Panc1 (cell line): Measurements from ENCODE around the gene MPZL1.

Source experiments
- POLR2AphosphoS5 ChIP-seq: IDR thresholded peaks from 2 replicates; pipeline ENCODE4 v1.6.1; 2012; ENCODE audit warnings: mild to moderate bottlenecking, low read depth, low read length, moderate library complexity
- SIN3A ChIP-seq: IDR thresholded peaks from 2 replicates; pipeline ENCODE4 v1.6.1; 2012; ENCODE audit warnings: low read depth, mild to moderate bottlenecking, low read length, moderate library complexity, borderline replicate concordance; ENCODE audit not compliant: insufficient read depth
- TCF7L2 ChIP-seq: IDR thresholded peaks from 2 replicates; pipeline ENCODE4 v1.6.1; 2011; ENCODE audit warnings: mild to moderate bottlenecking, low read depth, low read length, inconsistent platforms
- TF ChIP-seq, protein P1 (sequence below): fragments of 450-650 bp; IDR thresholded peaks from 2 replicates; pipeline ENCODE4 v1.5.1; 2017; ENCODE audit warnings: mild to moderate bottlenecking
- TF ChIP-seq, protein P2 (sequence below), 2 experiments: IDR thresholded peaks; 2 replicates each; pipeline ENCODE4 v1.6.1; 2011 to 2012; ENCODE audit warnings: low read depth in 2 of 2, control low read depth in 1 of 2, low read length in 1 of 2, mild to moderate bottlenecking in 1 of 2, moderate library complexity in 1 of 2; ENCODE audit not compliant: insufficient read depth in 1 of 2

GRCh38 chr1:167836197-167836596, 114.4 kb downstream of the MPZL1 start:
- TF ChIP-seq, protein P1, sequence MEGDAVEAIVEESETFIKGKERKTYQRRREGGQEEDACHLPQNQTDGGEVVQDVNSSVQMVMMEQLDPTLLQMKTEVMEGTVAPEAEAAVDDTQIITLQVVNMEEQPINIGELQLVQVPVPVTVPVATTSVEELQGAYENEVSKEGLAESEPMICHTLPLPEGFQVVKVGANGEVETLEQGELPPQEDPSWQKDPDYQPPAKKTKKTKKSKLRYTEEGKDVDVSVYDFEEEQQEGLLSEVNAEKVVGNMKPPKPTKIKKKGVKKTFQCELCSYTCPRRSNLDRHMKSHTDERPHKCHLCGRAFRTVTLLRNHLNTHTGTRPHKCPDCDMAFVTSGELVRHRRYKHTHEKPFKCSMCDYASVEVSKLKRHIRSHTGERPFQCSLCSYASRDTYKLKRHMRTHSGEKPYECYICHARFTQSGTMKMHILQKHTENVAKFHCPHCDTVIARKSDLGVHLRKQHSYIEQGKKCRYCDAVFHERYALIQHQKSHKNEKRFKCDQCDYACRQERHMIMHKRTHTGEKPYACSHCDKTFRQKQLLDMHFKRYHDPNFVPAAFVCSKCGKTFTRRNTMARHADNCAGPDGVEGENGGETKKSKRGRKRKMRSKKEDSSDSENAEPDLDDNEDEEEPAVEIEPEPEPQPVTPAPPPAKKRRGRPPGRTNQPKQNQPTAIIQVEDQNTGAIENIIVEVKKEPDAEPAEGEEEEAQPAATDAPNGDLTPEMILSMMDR: no peak
- TF ChIP-seq, protein P2, sequence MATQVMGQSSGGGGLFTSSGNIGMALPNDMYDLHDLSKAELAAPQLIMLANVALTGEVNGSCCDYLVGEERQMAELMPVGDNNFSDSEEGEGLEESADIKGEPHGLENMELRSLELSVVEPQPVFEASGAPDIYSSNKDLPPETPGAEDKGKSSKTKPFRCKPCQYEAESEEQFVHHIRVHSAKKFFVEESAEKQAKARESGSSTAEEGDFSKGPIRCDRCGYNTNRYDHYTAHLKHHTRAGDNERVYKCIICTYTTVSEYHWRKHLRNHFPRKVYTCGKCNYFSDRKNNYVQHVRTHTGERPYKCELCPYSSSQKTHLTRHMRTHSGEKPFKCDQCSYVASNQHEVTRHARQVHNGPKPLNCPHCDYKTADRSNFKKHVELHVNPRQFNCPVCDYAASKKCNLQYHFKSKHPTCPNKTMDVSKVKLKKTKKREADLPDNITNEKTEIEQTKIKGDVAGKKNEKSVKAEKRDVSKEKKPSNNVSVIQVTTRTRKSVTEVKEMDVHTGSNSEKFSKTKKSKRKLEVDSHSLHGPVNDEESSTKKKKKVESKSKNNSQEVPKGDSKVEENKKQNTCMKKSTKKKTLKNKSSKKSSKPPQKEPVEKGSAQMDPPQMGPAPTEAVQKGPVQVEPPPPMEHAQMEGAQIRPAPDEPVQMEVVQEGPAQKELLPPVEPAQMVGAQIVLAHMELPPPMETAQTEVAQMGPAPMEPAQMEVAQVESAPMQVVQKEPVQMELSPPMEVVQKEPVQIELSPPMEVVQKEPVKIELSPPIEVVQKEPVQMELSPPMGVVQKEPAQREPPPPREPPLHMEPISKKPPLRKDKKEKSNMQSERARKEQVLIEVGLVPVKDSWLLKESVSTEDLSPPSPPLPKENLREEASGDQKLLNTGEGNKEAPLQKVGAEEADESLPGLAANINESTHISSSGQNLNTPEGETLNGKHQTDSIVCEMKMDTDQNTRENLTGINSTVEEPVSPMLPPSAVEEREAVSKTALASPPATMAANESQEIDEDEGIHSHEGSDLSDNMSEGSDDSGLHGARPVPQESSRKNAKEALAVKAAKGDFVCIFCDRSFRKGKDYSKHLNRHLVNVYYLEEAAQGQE (IDR thresholded peaks at IDR 0.05; ENCODE audit: insufficient read depth in 1 of 2, low read depth in 2 of 2, low read length in 1 of 2): no peak
- no peak for TF ChIP-seq POLR2AphosphoS5
- no peak for TF ChIP-seq TCF7L2
- no peak for TF ChIP-seq SIN3A
